Endothelial cell (in vitro differentiated cells): ENCODE measurements around the gene TOMM70. TPM values are rescaled to one million over a fixed set of nuclear protein-coding genes. Genes with fewer than 3 reads are reported as not detected.

Experiments
- DNase-seq: peaks from one replicate; pipeline ENCODE4 v3.0.0; 2021; ENCODE audit warnings: low spot score
- H3K27ac Mint-ChIP-seq: one replicate; pipeline ENCODE4 v1.8.0; 2021; ENCODE audit warnings: mixed read lengths, inconsistent platforms; ENCODE audit not compliant: unreplicated experiment
- H3K27me3 Mint-ChIP-seq: one replicate; pipeline ENCODE4 v1.8.0; 2021; ENCODE audit warnings: mild to moderate bottlenecking, moderate library complexity, mixed read lengths, inconsistent platforms; ENCODE audit not compliant: unreplicated experiment
- H3K36me3 Mint-ChIP-seq: one replicate; pipeline ENCODE4 v1.8.0; 2021; ENCODE audit warnings: mild to moderate bottlenecking, low read depth, mixed read lengths, inconsistent platforms; ENCODE audit not compliant: unreplicated experiment
- H3K4me1 Mint-ChIP-seq: one replicate; pipeline ENCODE4 v1.8.0; 2021; ENCODE audit warnings: mild to moderate bottlenecking, mixed read lengths, inconsistent platforms; ENCODE audit not compliant: unreplicated experiment
- H3K4me3 Mint-ChIP-seq: one replicate; pipeline ENCODE4 v1.8.0; 2021; ENCODE audit warnings: mild to moderate bottlenecking, mixed read lengths, inconsistent platforms; ENCODE audit not compliant: unreplicated experiment
- H3K9me3 Mint-ChIP-seq: one replicate; pipeline ENCODE4 v1.8.0; 2021; ENCODE audit warnings: mixed read lengths, inconsistent platforms; ENCODE audit not compliant: unreplicated experiment
- CTCF ChIP-seq: fragments of 200-600 bp; sonication (generic); IDR thresholded peaks from one replicate; pipeline ENCODE4 v1.5.0; 2021; ENCODE audit warnings: antibody characterized with exemption; ENCODE audit not compliant: unreplicated experiment
- total RNA-seq: library from RNA; stranded (reverse); fragmentation: NEBNext Ultra II Directional; extraction: Animal tissue kit (Norgen Biotek cat#: 25700); gene quantifications from one replicate; pipeline ENCODE4 v1.2.1, GENCODE V29; 2021; ENCODE audit not compliant: unreplicated experiment

TOMM70 gene
- total RNA-seq, 1 donor from 2014 or later, result 29.1 TPM

GRCh38 chr3:100403362-100404249 is 2.7 kb upstream of the TOMM70 start:
- H3K27me3 Mint-ChIP-seq, result peaks cover 15% of the 10 kb centered on the region
- TF ChIP-seq CTCF, result no peak
- H3K9me3 Mint-ChIP-seq, result no peaks in the 10 kb centered on the region
- no peak for DNase-seq
- no peak overlapping the region for H3K4me3 Mint-ChIP-seq
- no peaks in the 10 kb centered on the region for H3K36me3 Mint-ChIP-seq
- H3K4me1 Mint-ChIP-seq, result peaks cover 15% of the 10 kb centered on the region
- H3K27ac Mint-ChIP-seq, result peak overlapping the region; percentile 28

GRCh38 chr3:100402891-100403290 is 2.0 kb upstream of the TOMM70 start:
- no peak for TF ChIP-seq CTCF
- Mint-ChIP-seq H3K9me3 (no peaks in the 10 kb centered on the region), H3K4me1 (peaks cover 18% of the 10 kb centered on the region), H3K36me3 (no peaks in the 10 kb centered on the region), H3K27me3 (peaks cover 15% of the 10 kb centered on the region), H3K27ac (peak overlapping the region; percentile 28), H3K4me3 (no peak overlapping the region)
- DNase-seq, result no peak

GRCh38 chr3:100402256-100402655 is 1.4 kb upstream of the TOMM70 start:
- Mint-ChIP-seq H3K4me1 (peaks cover 18% of the 10 kb centered on the region), H3K36me3 (no peaks in the 10 kb centered on the region), H3K9me3 (no peaks in the 10 kb centered on the region), H3K4me3 (peak overlapping the region; percentile 99), H3K27me3 (peaks cover 15% of the 10 kb centered on the region), H3K27ac (peak overlapping the region; percentile 80)
- no peak for DNase-seq
- TF ChIP-seq CTCF, result no peak

GRCh38 chr3:100401674-100402041 is 769 bp upstream of the TOMM70 start:
- Mint-ChIP-seq H3K27ac (peak overlapping the region; percentile 80), H3K36me3 (no peaks in the 10 kb centered on the region), H3K4me3 (peak overlapping the region; percentile 99), H3K4me1 (peaks cover 18% of the 10 kb centered on the region), H3K9me3 (no peaks in the 10 kb centered on the region), H3K27me3 (peaks cover 15% of the 10 kb centered on the region)
- DNase-seq, result peak; percentile 28
- no peak for TF ChIP-seq CTCF

- Mint-ChIP-seq H3K9me3 (no peaks in the 10 kb centered on the region), H3K4me3 (peak overlapping the region; percentile 99), H3K27me3 (peaks cover 15% of the 10 kb centered on the region), H3K27ac (peak overlapping the region; percentile 30), H3K4me1 (peaks cover 18% of the 10 kb centered on the region), H3K36me3 (no peaks in the 10 kb centered on the region)
- DNase-seq, result peak; percentile 55
- no peak for TF ChIP-seq CTCF
These were observed 490 bp downstream of the TOMM70 start for GRCh38 chr3:100400419-100400779.
